ENCODE results near the gene PLS3.
"Not testable (repeated sequence)": the region's sequence is repeated elsewhere in the genome, so short reads cannot be mapped to it uniquely, and the experiment has no call there.

Gene PLS3

GRCh38 chrX:115535421-115535820 is 25.6 kb upstream of the PLS3 start:
- H3K27ac ChIP-seq (ENCODE audit: low read length, poor library complexity, severe bottlenecking), result no peak overlapping the region
- H3K79me1 ChIP-seq (replicated peaks; ENCODE audit: low read length, poor library complexity, severe bottlenecking), result no peaks in the 10 kb centered on the region
- H4K91ac ChIP-seq (ENCODE audit: low read length), result no peak overlapping the region
- H3K4me1 ChIP-seq (ENCODE audit: control insufficient read depth, insufficient read depth, low read depth, low read length), result no peaks in the 10 kb centered on the region
- no peaks in the 10 kb centered on the region for H3K9me3 ChIP-seq (ENCODE audit: control insufficient read depth, low read length)
- no peak overlapping the region for H2BK12ac ChIP-seq (ENCODE audit: low read length in 2 of 2)
- peaks cover 0 to 15% of the 10 kb centered on the region in 2 experiments for H3K27me3 ChIP-seq (ENCODE audit: control insufficient read depth in 1 of 2, insufficient read depth in 1 of 2, low read length in 2 of 2)
- H2AK5ac ChIP-seq (ENCODE audit: low read length, severe bottlenecking), result no peak overlapping the region
- no peak overlapping the region for H3K18ac ChIP-seq (ENCODE audit: low read depth in 1 of 2, low read length in 2 of 2)
- no peak overlapping the region for H3K23ac ChIP-seq (ENCODE audit: low read length in 2 of 2)
- H4K8ac ChIP-seq (ENCODE audit: low read length), result no peak overlapping the region
- H3K4me2 ChIP-seq (ENCODE audit: low read length, poor library complexity, severe bottlenecking), result no peak overlapping the region
- no peak overlapping the region for H2BK5ac ChIP-seq (ENCODE audit: low read depth, low read length, poor library complexity, severe bottlenecking)
- no peak overlapping the region for H3K14ac ChIP-seq (ENCODE audit: low read length in 2 of 2)
- H3K4me3 ChIP-seq (ENCODE audit: insufficient read depth in 1 of 2, low read depth in 1 of 2, low read length in 2 of 2), result no peak overlapping the region
- H2BK120ac ChIP-seq (ENCODE audit: low read depth, low read length), result no peak overlapping the region
- no peak for DNase-seq
- no peak overlapping the region for H3K4ac ChIP-seq (ENCODE audit: low read depth in 1 of 2, low read length in 2 of 2)
- no peaks in the 10 kb centered on the region for H3K36me3 ChIP-seq (ENCODE audit: control insufficient read depth in 1 of 2, insufficient read depth in 2 of 2, low read depth in 1 of 2, low read length in 2 of 2)
- no peak overlapping the region for H2AFZ ChIP-seq (ENCODE audit: low read depth, low read length)
- H3K9ac ChIP-seq (ENCODE audit: low read length), result no peak overlapping the region
- no peak overlapping the region for H2BK15ac ChIP-seq (ENCODE audit: low read depth, poor library complexity, severe bottlenecking)

- H3K4ac ChIP-seq (ENCODE audit: low read depth in 1 of 2, low read length in 2 of 2), result no peak overlapping the region
Observed at GRCh38 chrX:115535844-115536243, 25.1 kb upstream of the PLS3 start.

GRCh38 chrX:115539841-115540240 is 21.1 kb upstream of the PLS3 start:
- no peak overlapping the region for H2AK5ac ChIP-seq (ENCODE audit: low read length, severe bottlenecking)
- WGBS, result no CpG with 5 or more reads among the region's 2 CpGs
- H3K79me1 ChIP-seq (replicated peaks; ENCODE audit: low read length, poor library complexity, severe bottlenecking), result no peaks in the 10 kb centered on the region
- H3K4me2 ChIP-seq (ENCODE audit: low read length, poor library complexity, severe bottlenecking), result no peak overlapping the region
- H4K91ac ChIP-seq (ENCODE audit: low read length), result no peak overlapping the region
- H4K8ac ChIP-seq (ENCODE audit: low read length), result no peak overlapping the region
- no peaks in the 10 kb centered on the region for H3K9me3 ChIP-seq (ENCODE audit: control insufficient read depth, low read length)
- no peak overlapping the region for H3K27ac ChIP-seq (ENCODE audit: low read length, poor library complexity, severe bottlenecking)
- H3K18ac ChIP-seq (ENCODE audit: low read depth in 1 of 2, low read length in 2 of 2), result no peak overlapping the region
- no peak overlapping the region for H2AFZ ChIP-seq (ENCODE audit: low read depth, low read length)
- no peak overlapping the region for H3K14ac ChIP-seq (ENCODE audit: low read length in 2 of 2)
- peaks cover 0 to 4% of the 10 kb centered on the region in 2 experiments for H3K27me3 ChIP-seq (ENCODE audit: control insufficient read depth in 1 of 2, insufficient read depth in 1 of 2, low read length in 2 of 2)
- no peak for DNase-seq
- H2BK120ac ChIP-seq (ENCODE audit: low read depth, low read length), result no peak overlapping the region
- H3K36me3 ChIP-seq (ENCODE audit: control insufficient read depth in 1 of 2, insufficient read depth in 2 of 2, low read depth in 1 of 2, low read length in 2 of 2), result no peaks in the 10 kb centered on the region
- no peak overlapping the region for H3K9ac ChIP-seq (ENCODE audit: low read length)
- no peak overlapping the region for H3K23ac ChIP-seq (ENCODE audit: low read length in 2 of 2)
- H2BK5ac ChIP-seq (ENCODE audit: low read depth, low read length, poor library complexity, severe bottlenecking), result no peak overlapping the region
- H2BK15ac ChIP-seq (ENCODE audit: low read depth, poor library complexity, severe bottlenecking), result no peak overlapping the region
- no peaks in the 10 kb centered on the region for H3K4me1 ChIP-seq (ENCODE audit: control insufficient read depth, insufficient read depth, low read depth, low read length)
- H3K4me3 ChIP-seq (ENCODE audit: insufficient read depth in 1 of 2, low read depth in 1 of 2, low read length in 2 of 2), result no peak overlapping the region
- H3K4ac ChIP-seq (ENCODE audit: low read depth in 1 of 2, low read length in 2 of 2), result no peak overlapping the region
- H2BK12ac ChIP-seq (ENCODE audit: low read length in 2 of 2), result no peak overlapping the region

More at GRCh38 chrX:115535844-115536243, 25.1 kb upstream of the PLS3 start:
- H3K9ac ChIP-seq (ENCODE audit: low read length), result no peak overlapping the region
- no peak overlapping the region for H4K91ac ChIP-seq (ENCODE audit: low read length)
- no peak overlapping the region for H3K18ac ChIP-seq (ENCODE audit: low read depth in 1 of 2, low read length in 2 of 2)
- no peaks in the 10 kb centered on the region for H3K36me3 ChIP-seq (ENCODE audit: control insufficient read depth in 1 of 2, insufficient read depth in 2 of 2, low read depth in 1 of 2, low read length in 2 of 2)
- no peak overlapping the region for H2BK5ac ChIP-seq (ENCODE audit: low read depth, low read length, poor library complexity, severe bottlenecking)
- DNase-seq, result no peak
- H2AK5ac ChIP-seq (ENCODE audit: low read length, severe bottlenecking), result no peak overlapping the region
- H4K8ac ChIP-seq (ENCODE audit: low read length), result no peak overlapping the region
- no peaks in the 10 kb centered on the region for H3K79me1 ChIP-seq (replicated peaks; ENCODE audit: low read length, poor library complexity, severe bottlenecking)
- no peaks in the 10 kb centered on the region for H3K9me3 ChIP-seq (ENCODE audit: control insufficient read depth, low read length)
- no peak overlapping the region for H3K4me3 ChIP-seq (ENCODE audit: insufficient read depth in 1 of 2, low read depth in 1 of 2, low read length in 2 of 2)
- no CpG with 5 or more reads among the region's 1 CpG for WGBS
- no peak overlapping the region for H2AFZ ChIP-seq (ENCODE audit: low read depth, low read length)
- no peak overlapping the region for H2BK12ac ChIP-seq (ENCODE audit: low read length in 2 of 2)
- H2BK120ac ChIP-seq (ENCODE audit: low read depth, low read length), result no peak overlapping the region
- no peak overlapping the region for H3K14ac ChIP-seq (ENCODE audit: low read length in 2 of 2)
- no peak overlapping the region for H3K4me2 ChIP-seq (ENCODE audit: low read length, poor library complexity, severe bottlenecking)
- no peak overlapping the region for H3K27ac ChIP-seq (ENCODE audit: low read length, poor library complexity, severe bottlenecking)
- no peak overlapping the region for H3K23ac ChIP-seq (ENCODE audit: low read length in 2 of 2)
- peaks cover 0 to 15% of the 10 kb centered on the region in 2 experiments for H3K27me3 ChIP-seq (ENCODE audit: control insufficient read depth in 1 of 2, insufficient read depth in 1 of 2, low read length in 2 of 2)
- no peaks in the 10 kb centered on the region for H3K4me1 ChIP-seq (ENCODE audit: control insufficient read depth, insufficient read depth, low read depth, low read length)
- H2BK15ac ChIP-seq (ENCODE audit: low read depth, poor library complexity, severe bottlenecking), result no peak overlapping the region

GRCh38 chrX:115541045-115541444 is 19.9 kb upstream of the PLS3 start:
- DNase-seq; H3K18ac ChIP-seq (ENCODE audit: low read depth in 1 of 2, low read length in 2 of 2); H2AFZ ChIP-seq (ENCODE audit: low read depth, low read length); H3K4ac ChIP-seq (ENCODE audit: low read depth in 1 of 2, low read length in 2 of 2); H3K4me2 ChIP-seq (ENCODE audit: low read length, poor library complexity, severe bottlenecking); H3K27ac ChIP-seq (ENCODE audit: low read length, poor library complexity, severe bottlenecking); H2BK5ac ChIP-seq (ENCODE audit: low read depth, low read length, poor library complexity, severe bottlenecking); H3K4me3 ChIP-seq (ENCODE audit: insufficient read depth in 1 of 2, low read depth in 1 of 2, low read length in 2 of 2); H3K4me1 ChIP-seq (ENCODE audit: control insufficient read depth, insufficient read depth, low read depth, low read length); H3K9ac ChIP-seq (ENCODE audit: low read length); H3K9me3 ChIP-seq (ENCODE audit: control insufficient read depth, low read length); H2AK5ac ChIP-seq (ENCODE audit: low read length, severe bottlenecking); H2BK120ac ChIP-seq (ENCODE audit: low read depth, low read length); H3K36me3 ChIP-seq (ENCODE audit: control insufficient read depth in 1 of 2, insufficient read depth in 2 of 2, low read depth in 1 of 2, low read length in 2 of 2); H3K27me3 ChIP-seq (ENCODE audit: control insufficient read depth in 1 of 2, insufficient read depth in 1 of 2, low read length in 2 of 2); H4K8ac ChIP-seq (ENCODE audit: low read length); H3K79me1 ChIP-seq (replicated peaks; ENCODE audit: low read length, poor library complexity, severe bottlenecking); H2BK15ac ChIP-seq (ENCODE audit: low read depth, poor library complexity, severe bottlenecking); H3K23ac ChIP-seq (ENCODE audit: low read length in 2 of 2); H2BK12ac ChIP-seq (ENCODE audit: low read length in 2 of 2); H3K14ac ChIP-seq (ENCODE audit: low read length in 2 of 2); H4K91ac ChIP-seq (ENCODE audit: low read length): not testable (repeated sequence)
- 95% methylated on average over 10 of the region's 10 CpGs for WGBS

All from mesenchymal stem cell (in vitro differentiated cells and primary cell).